HG02943 (cell line): ENCODE data around the gene PLCB3.

Experiments
- ATAC-seq: cut with Tn5 transposase; IDR thresholded peaks from one replicate; pipeline ENCODE4 v1.9.1; 2021; ENCODE audit warnings: mild to moderate bottlenecking, low read depth, moderate library complexity; ENCODE audit not compliant: unreplicated experiment

The PLCB3 gene

DNA sequence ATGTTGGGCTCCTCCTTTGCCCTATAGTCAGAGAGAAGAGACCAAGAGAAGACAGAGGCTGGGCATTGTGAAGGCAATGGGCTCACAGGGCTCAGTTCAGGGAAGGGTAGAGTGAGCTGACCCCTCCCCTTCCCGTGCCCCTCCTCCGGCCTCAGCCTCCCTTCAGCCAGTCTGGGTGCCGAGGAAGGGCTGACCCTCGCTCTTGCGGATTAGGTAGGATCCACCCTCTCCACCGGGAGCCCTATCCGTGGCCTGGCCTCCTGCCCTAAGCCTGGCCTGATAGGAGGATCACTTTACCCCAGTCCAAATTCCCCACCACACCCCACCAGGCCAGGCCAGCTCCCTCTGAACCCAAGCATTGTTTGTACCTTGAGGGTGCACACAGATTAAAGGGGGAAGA is 2.8 kb upstream of the PLCB3 start:
- ATAC-seq = no peak

DNA sequence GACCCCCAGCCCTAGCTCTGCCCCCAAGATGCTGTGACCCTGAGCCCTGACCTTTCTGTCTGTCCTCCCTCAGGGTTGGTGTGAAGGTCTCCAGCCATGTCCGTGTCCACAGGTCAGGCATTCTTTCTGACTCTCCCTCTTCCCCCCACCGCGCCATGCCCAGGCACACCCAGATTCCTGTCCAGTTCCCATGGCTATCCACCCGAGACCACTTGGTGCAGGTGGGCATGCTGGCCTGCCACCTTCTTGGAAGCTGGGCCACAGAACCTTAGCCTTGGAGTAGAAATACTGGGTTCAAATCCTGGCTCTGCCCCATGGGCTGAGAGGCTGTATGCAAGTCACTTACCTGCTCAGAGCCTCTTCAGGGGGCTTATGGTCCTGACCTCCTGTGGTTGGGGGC is 2.3 kb upstream of the PLCB3 start:
- no peak for ATAC-seq

DNA sequence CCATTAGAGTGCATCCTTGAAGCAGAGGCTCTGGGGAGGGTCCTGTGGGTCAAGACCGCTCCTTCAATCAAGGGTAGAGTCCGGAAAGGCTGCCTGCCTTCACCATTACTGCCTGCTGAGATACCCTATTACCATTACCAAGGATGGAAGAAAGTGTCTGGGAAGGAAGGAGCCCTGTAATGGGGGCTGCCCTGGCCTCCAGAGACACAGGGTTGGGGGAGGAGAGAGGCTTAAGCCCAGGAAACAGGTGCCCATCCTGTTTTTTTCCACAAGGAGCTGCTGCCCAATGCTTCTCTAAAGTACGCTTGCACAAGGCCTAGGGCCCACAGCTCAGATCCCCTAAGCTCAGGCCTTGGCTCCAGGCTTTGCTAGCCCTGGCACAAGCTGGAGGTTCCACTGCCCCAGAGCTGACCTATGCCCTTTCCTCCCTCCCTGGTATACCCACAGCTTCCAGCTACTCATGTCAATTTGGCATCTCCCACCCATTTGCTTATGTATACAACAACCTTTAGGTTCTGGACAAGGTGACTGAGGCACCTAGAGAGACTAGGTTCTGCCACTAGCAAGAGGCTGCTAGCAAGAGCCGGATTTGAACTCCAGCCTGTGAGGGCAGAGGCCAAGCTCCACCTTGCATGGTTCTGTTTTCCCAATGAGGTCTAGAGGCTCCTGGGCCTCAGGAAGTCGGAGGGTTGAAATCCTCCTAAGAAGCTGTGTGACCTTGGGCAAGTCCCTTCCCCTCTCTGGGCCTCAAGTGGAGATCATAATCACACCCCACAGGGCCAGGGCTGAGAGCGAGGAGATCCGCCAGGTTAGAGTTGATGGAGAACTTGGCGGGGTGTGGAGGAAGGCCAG is 1.5 kb upstream of the PLCB3 start:
- no peak for ATAC-seq

DNA sequence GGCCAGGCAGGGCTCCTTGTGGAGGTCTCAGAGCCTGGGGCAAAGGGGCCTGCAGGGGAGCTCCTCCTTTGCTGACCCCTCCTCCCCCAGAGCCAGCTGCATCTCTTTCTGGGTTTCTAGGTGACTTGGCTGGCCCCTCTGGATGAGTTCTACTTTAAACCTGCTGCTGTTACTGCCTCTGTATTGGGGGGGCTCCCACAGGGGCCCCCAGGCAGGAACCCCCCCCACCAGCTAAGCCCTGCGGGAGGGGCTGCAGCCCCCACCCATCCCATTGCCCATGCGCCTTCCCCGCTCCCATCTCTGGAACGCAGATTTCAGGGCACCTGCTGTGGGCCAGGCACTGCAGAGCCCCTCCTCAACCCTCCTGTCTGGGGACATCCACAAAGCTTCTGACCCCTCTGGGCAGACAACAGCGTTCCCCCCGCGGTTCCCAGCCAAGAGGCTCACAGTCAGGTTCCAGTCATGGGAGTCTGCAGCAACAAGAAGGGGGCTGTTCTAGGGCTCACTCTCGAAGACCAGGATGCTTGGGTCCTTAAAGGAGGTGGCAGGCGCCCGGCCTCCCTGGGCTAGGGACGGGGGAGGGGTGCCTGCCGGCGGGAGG is 815 bp upstream of the PLCB3 start:
- ATAC-seq = no peak

DNA sequence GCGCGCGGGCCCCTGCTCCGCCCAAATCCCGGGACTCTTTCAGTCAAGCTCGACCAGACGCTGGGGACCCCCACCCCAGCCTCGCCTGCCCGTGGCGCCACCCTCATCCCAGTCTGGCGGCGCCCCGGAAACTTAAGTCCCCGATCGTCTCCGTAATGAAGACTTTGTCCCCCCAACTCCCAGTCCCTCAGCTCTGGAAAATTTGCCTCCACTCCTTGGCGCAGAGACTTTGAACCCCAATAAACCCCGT is 348 bp downstream of the PLCB3 start:
- no peak for ATAC-seq

DNA sequence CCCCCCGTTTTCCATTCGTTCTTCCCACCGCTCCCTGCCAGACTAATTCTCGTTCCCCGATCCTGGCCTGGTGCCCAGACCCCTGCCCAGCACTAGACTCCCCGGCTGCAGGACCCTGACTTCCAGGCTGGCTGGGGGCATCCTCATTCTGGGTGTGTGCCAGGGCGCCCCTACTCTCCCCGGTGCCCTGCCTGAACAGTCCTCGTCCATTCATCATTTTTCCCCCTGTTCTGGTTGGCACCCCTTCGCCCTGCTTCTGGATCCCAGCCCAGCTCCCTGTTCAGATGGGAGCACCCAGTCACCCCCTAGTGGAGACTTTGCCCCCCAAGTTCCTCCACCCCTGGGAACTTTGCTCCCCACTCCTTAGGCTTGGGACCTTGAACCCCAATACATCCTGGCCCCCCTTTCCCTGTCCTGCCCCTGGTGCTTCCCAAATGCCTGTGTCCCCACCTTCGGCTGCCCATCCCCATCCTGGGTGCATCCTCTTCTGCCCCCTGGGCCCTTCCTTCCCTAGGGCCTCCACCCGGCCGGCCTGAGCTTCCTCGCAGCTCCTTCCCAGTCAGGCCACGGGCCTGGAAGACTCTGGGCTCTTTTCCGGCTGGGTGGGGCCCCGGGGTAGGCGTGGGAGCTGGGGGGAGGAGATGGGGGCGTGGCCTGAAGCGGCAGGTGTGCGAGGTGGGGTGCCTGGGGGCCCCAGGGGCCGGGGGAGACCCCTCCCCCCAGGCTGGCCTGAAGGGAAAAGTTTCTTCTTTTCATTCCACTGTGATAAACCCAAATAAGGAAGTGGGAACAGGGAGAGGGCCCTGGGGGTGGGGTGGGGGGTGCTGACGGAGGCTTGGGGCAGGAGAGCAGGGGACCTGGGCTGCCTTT is 908 bp downstream of the PLCB3 start:
- no peak for ATAC-seq

DNA sequence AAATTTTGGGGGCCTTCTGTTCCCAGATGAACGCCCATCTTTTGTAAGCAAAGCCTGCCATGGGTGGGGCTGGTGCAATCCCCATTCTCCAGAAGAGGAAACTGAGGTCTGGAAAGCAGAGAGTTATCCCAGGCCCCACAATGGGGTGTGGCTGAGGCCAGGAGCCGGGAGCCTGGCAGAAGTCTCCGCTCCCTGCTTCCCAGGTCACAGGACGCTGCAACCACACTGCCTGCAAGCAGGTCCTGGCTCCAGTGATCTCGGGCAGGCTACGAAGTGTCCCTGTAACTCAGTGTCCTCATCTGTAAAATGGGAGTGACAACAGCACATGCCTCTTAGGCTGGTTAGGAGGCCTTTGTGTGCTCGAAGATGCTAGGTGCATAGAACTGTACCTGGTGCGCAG is 1.7 kb downstream of the PLCB3 start:
- no peak for ATAC-seq

DNA sequence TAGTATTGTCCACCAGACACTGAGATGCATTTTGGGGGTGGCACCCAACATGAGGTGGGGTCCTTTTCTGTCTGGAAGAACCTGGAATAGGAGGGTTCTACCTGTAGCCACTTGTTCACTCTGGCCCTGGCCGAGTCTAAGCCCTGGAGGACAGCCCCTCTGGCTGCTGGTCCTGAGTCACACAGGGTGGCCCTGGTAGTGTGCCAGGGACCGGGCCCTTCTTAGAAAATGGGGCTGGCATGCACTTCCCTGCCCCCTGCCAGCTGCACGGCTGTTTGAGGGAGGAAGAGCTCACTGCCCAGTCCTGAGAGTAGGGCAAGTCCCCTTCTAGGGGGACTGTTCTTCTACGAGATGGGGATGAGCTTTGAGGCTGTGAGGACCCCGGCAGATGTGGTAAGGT is 2.2 kb downstream of the PLCB3 start:
- ATAC-seq = no peak

DNA sequence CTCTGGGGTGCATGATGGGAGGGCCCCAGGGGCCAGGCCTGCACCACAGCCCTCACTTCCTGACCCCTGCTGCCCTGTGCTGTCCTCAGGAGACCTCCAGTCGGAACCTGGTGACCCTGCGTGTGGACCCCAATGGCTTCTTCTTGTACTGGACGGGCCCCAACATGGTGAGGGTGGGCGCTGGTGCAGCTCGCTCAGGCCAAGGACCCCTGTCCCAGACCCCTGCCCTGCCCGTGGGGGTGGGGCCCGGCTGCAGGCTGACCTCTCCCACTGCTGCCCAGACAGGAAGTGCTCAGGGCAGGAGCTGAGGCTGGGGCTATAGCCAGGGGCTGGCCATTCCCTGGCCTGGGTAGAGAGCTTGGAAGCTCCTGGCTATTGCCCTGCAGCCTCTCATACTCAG is 3.0 kb downstream of the PLCB3 start:
- ATAC-seq = no peak

DNA sequence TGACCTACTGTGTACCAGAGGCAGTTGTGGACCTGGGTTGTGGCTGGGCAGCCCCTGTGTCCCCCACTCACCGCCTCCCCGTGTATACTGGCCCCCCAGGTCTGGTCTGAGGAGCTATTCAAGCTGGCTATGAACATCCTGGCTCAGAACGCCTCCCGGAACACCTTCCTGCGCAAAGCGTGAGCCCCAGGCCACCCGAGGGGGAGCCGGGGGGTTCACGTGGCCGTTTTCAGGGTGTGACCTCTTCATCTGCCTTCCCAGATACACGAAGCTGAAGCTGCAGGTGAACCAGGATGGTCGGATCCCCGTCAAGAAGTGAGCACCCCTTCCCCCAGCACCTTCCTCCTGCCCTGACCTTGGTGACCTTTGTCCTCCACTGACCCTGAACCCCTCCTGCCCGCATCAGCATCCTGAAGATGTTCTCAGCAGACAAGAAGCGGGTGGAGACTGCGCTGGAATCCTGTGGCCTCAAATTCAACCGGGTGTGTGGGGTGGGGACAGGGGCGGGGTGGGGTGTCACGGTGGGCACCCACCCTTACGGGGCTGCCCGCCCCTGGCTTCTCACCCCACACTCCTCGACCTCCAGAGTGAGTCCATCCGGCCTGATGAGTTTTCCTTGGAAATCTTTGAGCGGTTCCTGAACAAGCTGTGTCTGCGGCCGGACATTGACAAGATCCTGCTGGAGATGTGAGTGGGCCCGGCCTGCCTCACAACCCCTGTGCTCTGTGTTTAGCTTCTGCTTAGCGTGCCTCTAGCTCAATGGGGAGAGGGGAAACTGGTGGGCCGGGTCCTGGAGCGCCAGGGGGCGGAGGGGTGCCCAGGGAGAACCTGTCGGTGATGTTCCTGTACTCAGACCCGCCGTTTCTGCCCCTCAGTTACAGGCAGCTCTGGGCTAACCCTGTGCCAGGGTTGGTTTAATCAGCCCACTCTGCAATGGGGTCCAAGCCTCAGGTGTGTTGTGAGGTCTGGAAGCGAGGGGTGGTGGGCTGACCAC is 4.1 kb downstream of the PLCB3 start:
- ATAC-seq = no peak

DNA sequence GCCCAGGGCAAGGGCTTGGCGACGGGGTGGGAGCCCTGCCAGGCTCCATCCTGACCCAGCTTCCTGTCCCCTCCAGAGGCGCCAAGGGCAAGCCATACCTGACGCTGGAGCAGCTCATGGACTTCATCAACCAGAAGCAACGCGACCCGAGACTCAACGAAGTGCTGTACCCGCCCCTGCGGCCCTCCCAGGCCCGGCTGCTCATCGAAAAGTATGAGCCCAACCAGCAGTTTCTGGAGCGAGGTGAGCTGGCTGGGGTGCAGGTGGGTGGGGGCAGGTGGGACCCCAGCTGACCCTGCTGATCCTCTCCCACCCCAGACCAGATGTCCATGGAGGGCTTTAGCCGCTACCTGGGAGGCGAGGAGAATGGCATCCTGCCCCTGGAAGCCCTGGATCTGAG is 5.0 kb downstream of the PLCB3 start:
- no peak for ATAC-seq

DNA sequence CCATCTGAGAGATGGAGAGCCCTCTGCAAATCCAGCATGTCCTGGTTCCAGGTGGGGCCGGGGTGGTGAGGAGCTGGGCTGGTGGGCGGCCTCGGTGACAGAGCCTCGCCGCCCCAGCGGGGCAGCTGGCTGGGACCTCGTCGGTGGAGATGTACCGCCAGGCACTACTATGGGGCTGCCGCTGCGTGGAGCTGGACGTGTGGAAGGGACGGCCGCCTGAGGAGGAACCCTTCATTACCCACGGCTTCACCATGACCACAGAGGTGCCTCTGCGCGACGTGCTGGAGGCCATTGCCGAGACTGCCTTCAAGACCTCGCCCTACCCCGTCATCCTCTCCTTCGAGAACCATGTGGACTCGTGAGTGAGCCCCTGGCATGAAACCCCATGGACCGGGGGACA is 7.0 kb downstream of the PLCB3 start:
- no peak for ATAC-seq

DNA sequence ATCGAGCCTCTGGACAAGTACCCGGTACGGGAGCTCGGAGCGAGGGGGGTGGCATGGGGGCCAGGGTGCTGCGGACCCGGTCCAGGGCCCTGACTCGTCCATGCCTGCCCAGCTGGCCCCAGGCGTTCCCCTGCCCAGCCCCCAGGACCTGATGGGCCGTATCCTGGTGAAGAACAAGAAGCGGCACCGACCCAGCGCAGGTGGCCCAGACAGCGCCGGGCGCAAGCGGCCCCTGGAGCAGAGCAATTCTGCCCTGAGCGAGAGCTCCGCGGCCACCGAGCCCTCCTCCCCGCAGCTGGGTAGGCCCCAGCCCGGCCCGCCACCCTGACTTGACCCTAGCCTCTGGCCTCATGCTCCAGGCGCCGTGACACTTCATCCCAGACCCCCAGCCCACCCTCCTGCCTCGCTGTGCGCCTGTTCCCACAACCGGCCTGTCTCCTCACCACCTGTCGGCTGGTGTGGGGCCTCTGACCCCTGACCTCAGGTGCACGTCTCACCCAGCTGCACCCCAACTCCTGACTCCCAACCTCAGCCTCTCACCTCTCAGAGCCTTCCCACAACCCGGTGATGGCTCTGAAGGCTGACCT is 7.7 kb downstream of the PLCB3 start:
- ATAC-seq = no peak

DNA sequence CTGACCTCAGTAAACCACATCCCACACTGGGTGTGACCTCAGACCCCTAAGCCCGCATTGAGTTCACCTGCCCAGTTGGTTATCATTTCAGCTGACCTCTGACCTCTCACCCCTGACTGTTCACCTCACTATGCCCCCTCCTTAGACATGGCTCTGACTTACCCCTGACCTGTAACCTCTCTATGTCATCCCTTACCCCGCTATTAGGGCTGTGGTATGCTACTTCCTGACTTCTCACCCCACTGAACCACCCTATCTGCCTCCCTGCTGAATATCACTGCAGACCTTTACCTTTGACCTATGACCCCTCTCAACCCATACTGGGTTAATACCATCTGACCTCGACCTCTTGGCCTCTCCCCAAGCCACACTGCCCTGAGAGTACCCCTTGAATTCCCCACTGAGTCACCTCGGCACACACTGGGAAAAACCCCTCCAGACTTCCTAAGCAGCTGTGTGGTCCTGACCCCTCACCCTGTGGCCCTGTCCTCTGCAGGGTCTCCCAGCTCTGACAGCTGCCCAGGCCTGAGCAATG is 8.3 kb downstream of the PLCB3 start:
- ATAC-seq = no peak

DNA sequence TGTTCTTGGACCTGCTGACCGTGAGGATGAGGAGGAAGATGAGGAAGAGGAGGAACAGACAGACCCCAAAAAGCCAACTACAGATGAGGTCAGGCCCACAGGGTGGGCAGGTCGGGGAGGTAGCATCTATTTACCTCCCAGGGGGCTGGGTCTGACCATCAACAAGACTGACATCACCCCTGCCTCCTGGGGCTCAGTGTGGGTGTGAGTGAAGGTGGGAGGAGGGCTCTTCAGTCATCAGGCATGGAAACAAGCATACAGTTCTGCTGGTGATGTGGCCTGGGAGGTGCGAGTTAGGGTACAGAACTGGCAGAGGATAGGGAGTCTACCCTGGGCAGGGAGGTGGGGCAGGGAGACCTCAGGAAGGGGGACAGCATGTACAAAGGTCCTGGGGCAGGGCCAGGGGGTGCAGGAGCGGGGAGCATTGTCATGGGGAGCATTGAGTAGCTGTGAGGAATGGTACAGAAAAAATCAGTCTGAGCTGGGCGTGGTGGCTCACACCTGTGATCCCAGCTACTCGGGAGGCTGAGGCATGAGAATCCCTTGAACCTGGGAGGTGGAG is 8.9 kb downstream of the PLCB3 start:
- ATAC-seq = no peak

DNA sequence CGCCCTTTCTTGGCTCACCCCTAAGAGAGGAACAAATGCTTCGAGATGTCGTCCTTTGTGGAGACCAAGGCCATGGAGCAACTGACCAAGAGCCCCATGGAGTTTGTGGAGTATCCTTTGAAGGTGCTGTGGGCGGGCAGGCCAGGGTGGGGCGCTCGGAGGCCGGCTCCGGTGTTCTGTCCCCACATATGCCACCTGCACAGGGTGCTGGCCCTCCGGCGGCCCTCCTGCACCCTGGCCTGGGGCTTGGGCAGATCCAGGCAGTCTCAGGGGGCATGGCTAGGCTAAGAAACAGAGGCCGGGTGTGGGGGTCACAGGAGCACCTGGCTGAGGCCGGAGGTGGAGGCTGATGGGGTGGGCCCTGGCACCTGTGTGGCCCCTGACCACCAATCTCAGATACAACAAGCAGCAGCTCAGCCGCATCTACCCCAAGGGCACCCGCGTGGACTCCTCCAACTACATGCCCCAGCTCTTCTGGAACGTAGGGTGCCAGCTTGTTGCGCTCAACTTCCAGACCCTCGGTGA is 10.3 kb downstream of the PLCB3 start:
- ATAC-seq = no peak

DNA sequence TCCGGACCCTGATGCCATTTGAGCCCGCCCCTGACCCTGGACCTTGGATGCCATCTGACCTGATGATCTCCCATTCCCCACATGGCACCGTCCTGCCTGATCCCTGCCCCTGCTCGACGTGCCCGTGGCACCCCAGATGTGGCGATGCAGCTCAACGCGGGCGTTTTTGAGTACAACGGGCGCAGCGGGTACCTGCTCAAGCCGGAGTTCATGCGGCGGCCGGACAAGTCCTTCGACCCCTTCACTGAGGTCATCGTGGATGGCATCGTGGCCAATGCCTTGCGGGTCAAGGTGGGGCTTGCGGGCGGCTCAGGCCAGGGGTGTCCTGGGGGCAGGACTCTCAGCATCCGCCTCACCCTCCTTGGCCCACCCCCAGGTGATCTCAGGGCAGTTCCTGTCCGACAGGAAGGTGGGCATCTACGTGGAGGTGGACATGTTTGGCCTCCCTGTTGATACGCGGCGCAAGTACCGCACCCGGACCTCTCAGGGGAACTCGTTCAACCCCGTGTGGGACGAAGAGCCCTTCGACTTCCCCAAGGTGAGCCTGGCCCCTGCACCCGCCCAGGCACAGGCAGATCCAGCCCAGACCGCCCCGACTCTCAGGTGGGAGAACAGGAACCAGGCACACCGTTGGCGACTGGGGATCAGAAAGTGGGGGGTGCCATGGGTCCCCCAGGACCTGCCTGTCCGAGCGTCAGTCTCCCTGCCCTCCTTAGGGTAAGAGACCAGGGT is 11.1 kb downstream of the PLCB3 start:
- ATAC-seq = no peak

DNA sequence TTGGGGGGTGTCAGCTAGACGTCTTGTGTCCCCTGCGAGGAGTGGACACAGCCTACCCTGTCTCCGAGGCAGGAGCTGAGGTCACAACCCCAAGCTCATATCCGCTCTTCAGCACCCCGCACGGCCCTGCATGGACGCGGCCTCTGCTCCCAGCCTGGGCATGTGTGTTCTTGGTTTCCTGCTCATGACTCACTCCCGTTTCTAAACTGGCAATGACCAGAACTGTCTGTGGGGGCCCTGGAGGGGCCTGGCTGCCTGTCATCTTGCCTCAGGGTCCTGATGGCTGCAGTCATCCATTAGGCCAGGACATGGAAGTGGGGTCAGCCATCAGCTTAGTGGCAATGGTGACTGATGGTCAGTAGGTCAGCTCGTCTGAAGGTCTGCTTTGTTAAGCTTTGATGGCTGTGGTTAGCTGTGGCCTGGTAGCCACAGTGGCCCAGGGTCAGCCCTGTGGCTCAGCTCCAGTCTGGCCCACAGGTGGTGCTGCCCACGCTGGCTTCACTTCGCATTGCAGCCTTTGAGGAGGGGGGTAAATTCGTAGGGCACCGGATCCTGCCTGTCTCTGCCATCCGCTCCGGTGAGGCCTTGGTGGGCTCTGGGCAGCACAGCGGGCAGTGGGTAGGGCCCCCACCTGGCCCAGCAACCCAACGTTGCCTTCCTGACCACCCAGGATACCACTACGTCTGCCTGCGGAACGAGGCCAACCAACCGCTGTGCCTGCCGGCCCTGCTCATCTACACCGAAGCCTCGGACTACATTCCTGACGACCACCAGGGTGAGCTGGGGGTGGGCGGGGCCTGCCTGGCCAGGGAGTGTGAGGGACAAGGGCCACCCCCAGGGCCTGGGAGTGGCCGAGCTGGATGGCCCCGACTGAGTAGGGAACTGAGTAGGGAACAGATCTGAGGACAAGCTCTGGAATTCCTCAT is 12.0 kb downstream of the PLCB3 start:
- ATAC-seq = no peak
